H1 (cell line): ENCODE results near the gene SCMH1. TPM values are rescaled to one million over a fixed set of nuclear protein-coding genes. Genes with fewer than 3 reads are reported as not detected.

Experiments used
- CTCF ChIA-PET: fragments of 300-600 bp; sonication (Branson Sonifier 250); formaldehyde crosslinking; loops from one replicate; lab custom pipeline; 2021; ENCODE audit not compliant: partially characterized antibody; lab: Charles Lee
- POLR2A ChIA-PET: fragments of 300-600 bp; sonication (Branson Sonifier 250); formaldehyde crosslinking; loops from one replicate; lab custom pipeline; 2021; ENCODE audit warnings: inconsistent platforms; ENCODE audit not compliant: partially characterized antibody; lab: Charles Lee
- DNase-seq, 2 experiments: peaks; one replicate each; pipeline versions ENCODE4 v3.0.0 to v3.0.0-alpha.2; 2010 to 2022; ENCODE audit warnings: low spot score in 2 of 2, low read depth in 1 of 2, mixed read lengths in 1 of 2
- FAIRE-seq: peaks from 2 replicates; lab custom pipeline; 2011; peaks lifted over from hg19 to GRCh38; lab: Jason Lieb, UNC
- H2AFZ ChIP-seq: 2 replicates; pipeline ENCODE4 v1.8.1; 2012; ENCODE audit warnings: low read length, inconsistent platforms
- H2AK5ac ChIP-seq: 2 replicates; pipeline ENCODE4 v1.6.1; 2013; ENCODE audit warnings: low read depth, low read length
- H2BK120ac ChIP-seq: replicated peaks from 2 replicates; pipeline ENCODE3; 2013; ENCODE audit warnings: low read depth, low read length, inconsistent platforms
- H2BK12ac ChIP-seq: 2 replicates; pipeline ENCODE4 v1.6.1; 2013; ENCODE audit warnings: low read depth, low read length
- H2BK15ac ChIP-seq: 2 replicates; pipeline ENCODE4 v1.6.1; 2013; ENCODE audit warnings: low read length
- H2BK20ac ChIP-seq: 2 replicates; pipeline ENCODE4 v1.6.1; 2013; ENCODE audit warnings: low read length
- H2BK5ac ChIP-seq: 2 replicates; pipeline ENCODE4 v1.6.1; 2013; ENCODE audit warnings: low read depth, low read length
- H3K14ac ChIP-seq: 2 replicates; pipeline ENCODE4 v1.6.1; 2013; ENCODE audit warnings: inconsistent platforms; ENCODE audit not compliant: insufficient read length
- H3K18ac ChIP-seq: 2 replicates; pipeline ENCODE4 v1.6.1; 2013; ENCODE audit warnings: low read length; ENCODE audit errors: extremely low read depth
- H3K23ac ChIP-seq: 2 replicates; pipeline ENCODE4 v1.6.1; 2013; ENCODE audit warnings: inconsistent platforms; ENCODE audit not compliant: insufficient read length
- H3K23me2 ChIP-seq: 2 replicates; pipeline ENCODE4 v1.6.1; 2013; ENCODE audit warnings: low read depth, low read length
- H3K27ac ChIP-seq: 2 replicates; pipeline ENCODE4 v1.6.1; 2011; ENCODE audit warnings: low read depth, low read length, inconsistent platforms
- H3K27me3 ChIP-seq, 4 experiments: replicated peaks in 1 of 4; 1 replicate in 1 of 4; 2 replicates in 3 of 4; pipeline versions ENCODE4 v1.6.1 to v1.8.1; 2011 to 2013; ENCODE audit warnings: low read length in 3 of 4, mild to moderate bottlenecking in 3 of 4, inconsistent platforms in 2 of 4, mixed read lengths in 2 of 4, moderate library complexity in 1 of 4; ENCODE audit not compliant: control insufficient read depth in 3 of 4, insufficient read depth in 3 of 4; ENCODE audit errors: extremely low read depth in 1 of 4
- H3K36me3 ChIP-seq, 4 experiments: 2 replicates each; pipeline versions ENCODE4 v1.6.1 to v1.8.1; 2011 to 2013; ENCODE audit warnings: mild to moderate bottlenecking in 4 of 4, low read length in 3 of 4, moderate library complexity in 2 of 4, control low read depth in 1 of 4, inconsistent platforms in 1 of 4; ENCODE audit not compliant: insufficient read depth in 4 of 4, control insufficient read depth in 2 of 4
- H3K4ac ChIP-seq: replicated peaks from 2 replicates; pipeline ENCODE3; 2013; ENCODE audit warnings: low read length, low read depth, mixed read lengths, inconsistent platforms; ENCODE audit not compliant: insufficient read length
- H3K4me1 ChIP-seq, 4 experiments: replicated peaks in 1 of 4; 1 replicate in 1 of 4; 2 replicates in 3 of 4; pipeline versions ENCODE4 v1.6.1 to v1.8.1; 2011 to 2013; ENCODE audit warnings: low read length in 3 of 4, inconsistent platforms in 2 of 4, mixed read lengths in 1 of 4; ENCODE audit not compliant: insufficient read depth in 4 of 4, control insufficient read depth in 3 of 4
- H3K4me2 ChIP-seq, 2 experiments: 2 replicates each; pipeline versions ENCODE4 v1.6.1 to v1.8.1; 2011 to 2013; ENCODE audit warnings: low read depth in 2 of 2, low read length in 2 of 2, control low read depth in 1 of 2, inconsistent platforms in 1 of 2, mild to moderate bottlenecking in 1 of 2; ENCODE audit not compliant: insufficient read depth in 1 of 2
- H3K4me3 ChIP-seq, 4 experiments: fragments of 200-600, 300-600 bp in 1 of 4; sonication (generic), shearing (Covaris generic), sonication (Bioruptor Twin) in 1 of 4; 2 replicates each; pipeline versions ENCODE4 v1.5.1 to v1.8.1; 2011 to 2016; ENCODE audit warnings: low read length in 4 of 4, low read depth in 3 of 4, control low read depth in 2 of 4, inconsistent platforms in 2 of 4, mild to moderate bottlenecking in 2 of 4, mixed read lengths in 1 of 4, moderate library complexity in 1 of 4; ENCODE audit not compliant: insufficient read depth in 2 of 4; ENCODE audit errors: extremely low read depth in 1 of 4
- H3K56ac ChIP-seq: replicated peaks from 2 replicates; pipeline ENCODE3; 2013; ENCODE audit warnings: low read depth, mild to moderate bottlenecking, mixed read lengths, low read length, inconsistent platforms; ENCODE audit not compliant: insufficient read length
- H3K79me1 ChIP-seq: 2 replicates; pipeline ENCODE4 v1.6.1; 2013; ENCODE audit warnings: low read depth, low read length, control low read depth
- H3K79me2 ChIP-seq, 2 experiments: 2 replicates each; pipeline versions ENCODE4 v1.6.1 to v1.8.1; 2012 to 2013; ENCODE audit warnings: low read length in 2 of 2, mild to moderate bottlenecking in 2 of 2, inconsistent platforms in 1 of 2; ENCODE audit not compliant: insufficient read depth in 2 of 2, control insufficient read depth in 1 of 2
- H3K9ac ChIP-seq, 4 experiments: replicated peaks in 1 of 4; 1 replicate in 1 of 4; 2 replicates in 3 of 4; pipeline versions ENCODE4 v1.6.1 to v1.8.1; 2011 to 2013; ENCODE audit warnings: low read depth in 3 of 4, low read length in 3 of 4, control low read depth in 2 of 4, mild to moderate bottlenecking in 2 of 4, moderate library complexity in 2 of 4, inconsistent platforms in 1 of 4; ENCODE audit errors: extremely low read depth in 1 of 4
- H3K9me3 ChIP-seq, 2 experiments: 2 replicates each; pipeline versions ENCODE4 v1.6.1 to v1.8.1; 2012 to 2013; ENCODE audit warnings: mild to moderate bottlenecking in 2 of 2, moderate library complexity in 2 of 2, control low read depth in 1 of 2, inconsistent platforms in 1 of 2, low read depth in 1 of 2, low read length in 1 of 2, mixed read lengths in 1 of 2; ENCODE audit not compliant: insufficient read depth in 2 of 2
- H4K20me1 ChIP-seq, 2 experiments: replicated peaks in 1 of 2; 2 replicates each; pipeline versions ENCODE3 to v1.8.1; 2011 to 2013; ENCODE audit warnings: inconsistent platforms in 2 of 2, low read length in 2 of 2, mild to moderate bottlenecking in 1 of 2; ENCODE audit not compliant: insufficient read depth in 2 of 2, control insufficient read depth in 1 of 2
- H4K5ac ChIP-seq: 2 replicates; pipeline ENCODE4 v1.6.1; 2013; ENCODE audit warnings: low read length, low read depth, mixed read lengths, inconsistent platforms; ENCODE audit not compliant: insufficient read length
- H4K8ac ChIP-seq: 2 replicates; pipeline ENCODE4 v1.8.0; 2013; ENCODE audit warnings: mild to moderate bottlenecking, moderate library complexity, low read length, inconsistent platforms; ENCODE audit not compliant: insufficient read depth; ENCODE audit errors: extremely low read depth
- H4K91ac ChIP-seq: replicated peaks from 2 replicates; pipeline ENCODE3; 2013; ENCODE audit warnings: low read length, mixed read lengths, inconsistent platforms; ENCODE audit not compliant: insufficient read length
- ASH2L ChIP-seq: fragments of 200-600, 300-600 bp; sonication (generic); IDR thresholded peaks from one replicate; pipeline ENCODE4 v1.7.1; 2017; ENCODE audit warnings: low read length
- BCL11A ChIP-seq, 2 experiments: IDR thresholded peaks; one replicate each; pipeline ENCODE4 v1.6.1; 2011; ENCODE audit warnings: low read depth in 2 of 2, low read length in 2 of 2, mild to moderate bottlenecking in 2 of 2
- BRCA1 ChIP-seq: IDR thresholded peaks from 2 replicates; pipeline ENCODE4 v1.6.1; 2012; ENCODE audit warnings: low read depth, low read length, improper control_type of control experiment
- E2F6 ChIP-seq: IDR thresholded peaks from 2 replicates; pipeline ENCODE4 v1.6.1; 2012; ENCODE audit warnings: inconsistent platforms
- GTF2F1 ChIP-seq: IDR thresholded peaks from 2 replicates; pipeline ENCODE4 v1.6.1; 2012; ENCODE audit warnings: low read depth, low read length, improper control_type of control experiment, borderline replicate concordance
- KDM5A ChIP-seq: fragments of 200-600 bp; IDR thresholded peaks from 2 replicates; pipeline ENCODE4 v1.7.1; 2012; ENCODE audit warnings: mild to moderate bottlenecking, low read length, inconsistent platforms, mixed read lengths
- NANOG ChIP-seq: IDR thresholded peaks from 2 replicates; pipeline ENCODE4 v1.6.1; 2011; ENCODE audit warnings: low read length, low read depth, mild to moderate bottlenecking, inconsistent platforms; ENCODE audit not compliant: insufficient read depth, poor library complexity, severe bottlenecking
- NRF1 ChIP-seq: IDR thresholded peaks from 2 replicates; pipeline ENCODE4 v1.6.1; 2011; ENCODE audit warnings: mild to moderate bottlenecking, low read depth, low read length, improper control_type of control experiment
- SAP30 ChIP-seq: fragments of 300-600 bp; sonication (generic); IDR thresholded peaks from 2 replicates; pipeline ENCODE4 v1.7.1; 2012; ENCODE audit warnings: low read length, moderate library complexity, mild to moderate bottlenecking, inconsistent platforms; ENCODE audit not compliant: insufficient read depth, insufficient replicate concordance
- SIX5 ChIP-seq: IDR thresholded peaks from 2 replicates; pipeline ENCODE4 v1.6.1; 2011; ENCODE audit warnings: mild to moderate bottlenecking, low read depth, low read length
- TEAD4 ChIP-seq: IDR thresholded peaks from 2 replicates; pipeline ENCODE4 v1.6.1; 2012; ENCODE audit warnings: low read depth, low read length, inconsistent platforms, mixed read lengths
- USF2 ChIP-seq: IDR thresholded peaks from 2 replicates; pipeline ENCODE4 v1.6.1; 2011; ENCODE audit warnings: low read length, improper control_type of control experiment
- WGBS, 2 experiments: shearing (Covaris generic) in 1 of 2; methylation state at CpG; one replicate each; pipeline versions ENCODE4 v1.1.6 to v1.1.7; 2013 to 2015; ENCODE audit warnings: low lambda C conversion rate in 2 of 2, mixed read lengths in 2 of 2, inconsistent platforms in 1 of 2, low coverage in 1 of 2, missing lambda C conversion rate in 1 of 2; ENCODE audit not compliant: insufficient replicate concordance in 2 of 2, insufficient coverage in 1 of 2, insufficient read length in 1 of 2; ENCODE audit errors: extremely low coverage in 1 of 2, missing lambda C conversion rate in 1 of 2; 5-methylcytosine and 5-hydroxymethylcytosine counted together
- polyA plus RNA-seq, 7 experiments: library from polyadenylated mRNA; depleted of rRNA in 3 of 7; stranded (reverse) in 5 of 7; unstranded in 2 of 7; fragments of >200 nt in 5 of 7; fragments of 200-250 nt in 2 of 7; gene quantifications; 1 replicate in 5 of 7; 2 replicates in 1 of 7; 4 replicates in 1 of 7; pipeline versions ENCODE4 v1.2.1 to v1.2.3, GENCODE V29; 2011 to 2013; ENCODE audit warnings: missing spikeins in 2 of 7, mixed read lengths in 2 of 7
- total RNA-seq: library from RNA; stranded (reverse); fragmentation: NEBNext Ultra II Directional; extraction: Animal tissue kit (Norgen Biotek cat#: 25700); gene quantifications from 2 replicates; pipeline ENCODE4 v1.2.1, GENCODE V29; 2021

The SCMH1 gene
- total and polyA plus RNA-seq, 2 of the 8 experiments (the other 6 are each of a cell fraction or from before 2014, with no cell fraction given): 16.6 to 30.7 TPM

- Histone ChIP-seq H4K20me1 (no peaks in the 10 kb centered on the region), H4K91ac (no peak overlapping the region), H3K4me1 (no peaks in the 10 kb centered on the region), H4K5ac (no peak overlapping the region), H3K23me2 (peaks cover 2% of the 10 kb centered on the region; the same call in 1 of the 2 replicates), H3K9me3 (no peaks in the 10 kb centered on the region), H3K36me3 (peaks cover 0 to 3% (median 0%) of the 10 kb centered on the region in 4 experiments; a peak in 2 of 8 replicates), H3K18ac (no peak overlapping the region), H3K56ac (no peak overlapping the region), H3K14ac (no peak overlapping the region), H3K79me1 (no peaks in the 10 kb centered on the region), H3K27me3 (no peaks in the 10 kb centered on the region), H2BK120ac (no peak overlapping the region), H3K4me3 (no peak overlapping the region), H3K23ac (no peak overlapping the region), H4K8ac (no peak overlapping the region), H2BK12ac (no peak overlapping the region), H3K4ac (no peak overlapping the region), H3K79me2 (no peaks in the 10 kb centered on the region), H3K27ac (no peak overlapping the region), H3K4me2 (no peak overlapping the region), H3K9ac (no peak overlapping the region), H2BK15ac (no peak overlapping the region), H2BK20ac (no peak overlapping the region), H2AK5ac (no peak overlapping the region), H2BK5ac (no peak overlapping the region), H2AFZ (no peak overlapping the region)
- CTCF ChIA-PET: interaction anchor here (0.8 kb wide), 1 partner anchor 123 kb away, joined by 3 read pairs; no protein-coding TSS in a partner anchor
- no peak for FAIRE-seq
- DNase-seq: no peak
- POLR2A ChIA-PET: no interaction called here
- WGBS, 2 experiments: 89% methylated on average over 1 of the region's 1 CpG; no CpG with 5 or more reads in 1 of the 2 experiments
- TF ChIP-seq TEAD4 (no peak), SIX5 (no peak), GTF2F1 (no peak), E2F6 (no peak), SAP30 (no peak), NRF1 (no peak), BRCA1 (no peak), NANOG (no peak), ASH2L (no peak), BCL11A (IDR thresholded peaks at IDR 0.05; ENCODE audit: low read depth in 2 of 2, low read length in 2 of 2) (no peak), USF2 (no peak), KDM5A (no peak)
Measured at GRCh38 chr1:41072051-41072450, 170.1 kb downstream of the SCMH1 start.
